Right kidney (tissue), 1 donor: ENCODE measurements around the gene NPR3.

Experiments
- DNase-seq: peaks from one replicate; pipeline ENCODE4 v3.0.0-alpha.2; 2016

The NPR3 gene

DNA sequence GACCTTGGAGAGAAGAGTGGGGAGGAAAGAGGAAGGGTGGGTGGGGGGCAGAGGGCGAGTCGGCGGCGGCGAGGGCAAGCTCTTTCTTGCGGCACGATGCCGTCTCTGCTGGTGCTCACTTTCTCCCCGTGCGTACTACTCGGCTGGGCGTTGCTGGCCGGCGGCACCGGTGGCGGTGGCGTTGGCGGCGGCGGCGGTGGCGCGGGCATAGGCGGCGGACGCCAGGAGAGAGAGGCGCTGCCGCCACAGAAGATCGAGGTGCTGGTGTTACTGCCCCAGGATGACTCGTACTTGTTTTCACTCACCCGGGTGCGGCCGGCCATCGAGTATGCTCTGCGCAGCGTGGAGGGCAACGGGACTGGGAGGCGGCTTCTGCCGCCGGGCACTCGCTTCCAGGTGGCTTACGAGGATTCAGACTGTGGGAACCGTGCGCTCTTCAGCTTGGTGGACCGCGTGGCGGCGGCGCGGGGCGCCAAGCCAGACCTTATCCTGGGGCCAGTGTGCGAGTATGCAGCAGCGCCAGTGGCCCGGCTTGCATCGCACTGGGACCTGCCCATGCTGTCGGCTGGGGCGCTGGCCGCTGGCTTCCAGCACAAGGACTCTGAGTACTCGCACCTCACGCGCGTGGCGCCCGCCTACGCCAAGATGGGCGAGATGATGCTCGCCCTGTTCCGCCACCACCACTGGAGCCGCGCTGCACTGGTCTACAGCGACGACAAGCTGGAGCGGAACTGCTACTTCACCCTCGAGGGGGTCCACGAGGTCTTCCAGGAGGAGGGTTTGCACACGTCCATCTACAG lies 760 bp downstream of the NPR3 start:
- peak; percentile 82 for DNase-seq

DNA sequence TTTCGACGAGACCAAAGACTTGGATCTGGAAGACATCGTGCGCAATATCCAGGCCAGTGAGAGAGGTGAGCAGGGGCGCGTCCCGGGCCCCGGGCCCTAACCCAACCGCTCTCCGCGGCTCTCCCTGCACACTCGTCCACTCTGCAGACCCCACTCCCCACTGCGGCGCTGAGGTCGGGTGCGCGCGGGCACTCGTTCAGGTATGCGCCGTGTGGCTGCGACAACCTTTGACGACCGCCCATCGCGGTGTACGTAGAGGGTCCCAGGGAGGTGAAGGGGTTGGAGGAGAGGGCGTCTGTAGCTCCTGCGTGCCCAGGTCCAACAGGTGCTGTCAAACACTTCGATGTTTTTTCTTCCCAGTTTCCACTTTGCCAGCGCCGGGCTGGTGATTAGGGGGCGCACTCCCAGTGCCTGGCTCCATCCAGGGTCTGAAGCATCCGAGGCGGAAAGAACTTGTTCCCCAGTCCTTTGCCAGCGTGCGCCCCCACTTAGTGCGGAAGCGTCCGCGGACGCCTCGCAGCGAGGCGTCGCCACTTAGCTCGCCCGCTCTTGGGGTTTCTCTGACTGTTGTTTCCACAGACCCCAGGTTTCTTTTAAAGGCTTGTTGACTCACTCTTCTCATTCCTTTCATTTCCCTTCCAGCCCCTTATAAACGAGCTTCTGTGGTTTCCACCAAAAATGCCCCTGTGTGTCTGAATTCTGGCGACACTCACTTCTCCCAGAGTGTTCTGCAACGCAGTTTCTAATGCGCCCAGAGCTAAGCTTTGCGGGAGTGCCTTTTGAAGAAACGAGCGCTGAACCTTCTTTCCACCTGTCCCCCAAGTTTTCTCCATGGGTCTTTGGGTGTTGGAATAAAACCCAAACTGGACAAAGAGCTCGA lies 1.6 kb downstream of the NPR3 start:
- peak; percentile 73 for DNase-seq

- DNase-seq, result no peak
These were observed 2.2 kb downstream of the NPR3 start for GRCh38 chr5:32713361-32713769.

GRCh38 chr5:32713770-32714381 lies 2.8 kb downstream of the NPR3 start:
- DNase-seq, result peak; percentile 72

DNA sequence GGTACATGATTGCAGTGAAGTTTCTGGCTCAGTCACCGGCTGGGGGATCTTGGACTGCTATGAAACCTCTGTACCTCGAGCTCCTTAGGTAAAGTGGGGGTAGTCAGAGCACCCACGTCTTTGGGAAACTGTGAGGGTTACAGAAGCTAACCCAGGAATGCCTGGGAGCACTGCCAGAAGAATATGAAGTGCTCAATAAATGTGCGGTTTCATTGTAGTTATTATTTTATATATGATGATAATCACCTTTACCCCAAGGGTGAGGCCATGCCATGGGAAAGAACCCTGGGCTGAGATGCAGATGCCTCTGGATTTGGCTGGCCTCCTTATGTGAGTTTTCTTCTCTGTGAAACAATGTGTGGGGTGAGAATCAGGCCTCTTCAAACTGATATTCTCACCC lies 3.7 kb downstream of the NPR3 start:
- DNase-seq, result no peak

DNA sequence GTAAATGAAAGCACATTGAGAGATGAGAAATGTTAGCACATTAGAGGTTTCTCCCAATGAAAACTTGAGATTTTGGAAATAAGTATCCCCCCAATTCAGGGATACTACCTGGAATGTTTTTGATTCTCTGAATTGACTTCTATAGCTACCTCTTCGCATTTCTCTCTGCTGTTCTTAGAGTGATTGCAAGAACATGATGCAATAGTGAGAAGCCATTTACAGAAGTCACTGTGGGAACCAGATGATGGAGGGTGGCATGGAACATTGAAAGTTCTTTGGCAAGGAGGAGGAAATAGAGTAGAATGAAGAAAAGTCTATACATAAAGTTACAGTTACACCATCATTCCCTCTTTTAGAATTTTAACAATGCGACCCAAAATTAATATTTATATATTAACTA lies 9.2 kb downstream of the NPR3 start:
- no peak for DNase-seq

DNA sequence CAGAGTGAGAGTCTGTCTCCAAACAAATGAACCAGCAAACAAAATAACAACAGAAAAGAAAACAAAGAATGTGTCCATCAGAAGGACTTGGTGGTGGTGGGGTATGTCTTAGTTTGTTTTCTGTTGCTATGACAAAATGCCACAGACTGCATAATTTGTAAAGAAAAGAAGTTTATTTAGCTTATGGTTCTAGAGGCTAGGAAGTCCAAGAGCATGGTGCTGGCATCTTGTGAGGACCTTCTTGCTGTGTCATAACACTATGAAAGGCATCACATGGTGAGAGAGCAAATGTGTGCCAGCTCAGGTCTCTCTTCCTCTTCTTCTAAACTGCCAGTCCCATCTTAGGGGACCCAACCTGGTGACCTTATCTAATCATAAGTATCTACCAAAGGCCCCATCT lies 10.5 kb downstream of the NPR3 start:
- DNase-seq, result no peak

- no peak for DNase-seq
These were observed 11.8 kb downstream of the NPR3 start for GRCh38 chr5:32722957-32723356.

- no peak for DNase-seq
These were observed 13.4 kb downstream of the NPR3 start for GRCh38 chr5:32724526-32724925.

- DNase-seq, result no peak
These were observed 15.0 kb downstream of the NPR3 start for GRCh38 chr5:32726086-32726557.

- DNase-seq, result no peak
These were observed 18.5 kb downstream of the NPR3 start for GRCh38 chr5:32729651-32730050.

DNA sequence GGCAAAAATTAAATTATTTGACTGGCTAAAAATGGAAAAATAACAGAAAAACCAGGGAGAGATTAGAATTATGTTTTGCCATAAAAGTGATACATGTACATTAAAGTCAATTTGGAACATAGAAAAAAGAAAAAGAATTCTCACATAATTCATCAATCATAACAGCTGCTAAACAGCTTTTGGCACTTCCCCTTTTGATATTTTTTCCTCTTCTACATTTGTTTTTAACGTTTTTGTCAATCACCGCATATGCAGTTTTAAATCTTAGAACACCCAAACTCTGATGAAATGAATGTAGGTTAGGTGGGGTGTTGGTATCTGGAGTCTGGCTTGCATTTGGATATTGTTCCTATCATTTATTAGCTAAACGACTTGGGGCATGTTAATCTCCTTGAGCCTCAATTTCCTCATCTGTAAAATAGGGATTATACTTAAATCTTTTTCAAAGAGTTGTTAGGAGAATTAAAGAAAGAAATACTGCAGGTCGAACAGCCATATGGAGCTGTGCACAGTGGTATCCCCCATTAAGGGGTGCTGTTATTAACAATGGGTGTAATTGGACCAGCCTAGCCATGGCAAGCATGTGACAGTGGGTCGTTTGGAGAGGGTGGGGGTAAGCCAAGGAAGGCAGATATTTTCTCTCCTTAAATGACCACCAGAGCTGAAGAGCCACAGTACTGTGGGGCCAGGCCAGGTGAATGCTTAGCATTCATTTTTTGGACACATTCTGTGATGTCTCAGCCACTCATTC lies 22.6 kb downstream of the NPR3 start:
- no peak for DNase-seq

DNA sequence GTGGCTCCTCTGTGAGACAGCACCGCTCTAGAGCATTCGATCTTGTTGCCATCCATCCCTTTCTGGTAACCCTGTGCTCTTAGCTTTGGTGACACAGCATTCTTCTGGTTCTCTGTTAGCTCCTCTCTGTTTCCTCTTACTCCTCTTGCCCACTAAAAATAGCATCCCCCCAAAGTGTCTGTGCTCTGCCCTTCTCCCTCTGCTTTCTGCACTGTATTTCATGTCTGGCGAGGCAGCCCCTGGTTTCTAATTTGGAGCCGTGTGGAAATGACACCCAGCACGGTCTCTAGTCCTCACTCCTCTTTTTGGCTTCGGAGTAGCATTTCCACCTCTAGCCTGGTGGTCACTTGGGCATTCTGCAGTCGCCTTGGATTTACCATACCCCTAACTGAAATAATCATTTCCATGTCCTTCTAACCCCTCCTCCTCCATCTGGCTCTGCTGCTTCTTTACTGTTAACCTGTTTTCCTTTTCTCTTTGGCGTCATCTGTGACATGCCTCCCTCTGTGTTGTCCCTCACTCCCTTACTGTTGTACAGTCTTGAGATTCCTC lies 23.8 kb downstream of the NPR3 start:
- no peak for DNase-seq

DNA sequence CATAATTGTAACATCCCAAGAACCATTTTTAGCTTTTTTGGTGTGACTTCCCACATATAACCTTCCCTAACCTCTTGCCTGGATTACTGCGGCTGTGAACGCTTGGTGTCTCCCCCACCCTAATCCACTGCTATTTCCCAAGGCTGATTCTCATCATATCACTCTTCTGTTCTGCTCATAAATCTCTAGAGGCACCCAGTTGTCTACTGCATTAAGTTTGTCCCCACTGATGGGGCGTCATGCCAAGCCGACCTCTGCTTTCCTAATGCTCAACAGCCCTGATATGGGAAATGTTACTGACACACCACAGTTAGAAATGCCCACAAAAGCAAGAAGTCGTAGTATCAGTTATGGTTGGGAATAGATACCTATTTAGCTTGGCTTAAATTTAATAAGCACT lies 24.4 kb downstream of the NPR3 start:
- DNase-seq, result no peak

DNA sequence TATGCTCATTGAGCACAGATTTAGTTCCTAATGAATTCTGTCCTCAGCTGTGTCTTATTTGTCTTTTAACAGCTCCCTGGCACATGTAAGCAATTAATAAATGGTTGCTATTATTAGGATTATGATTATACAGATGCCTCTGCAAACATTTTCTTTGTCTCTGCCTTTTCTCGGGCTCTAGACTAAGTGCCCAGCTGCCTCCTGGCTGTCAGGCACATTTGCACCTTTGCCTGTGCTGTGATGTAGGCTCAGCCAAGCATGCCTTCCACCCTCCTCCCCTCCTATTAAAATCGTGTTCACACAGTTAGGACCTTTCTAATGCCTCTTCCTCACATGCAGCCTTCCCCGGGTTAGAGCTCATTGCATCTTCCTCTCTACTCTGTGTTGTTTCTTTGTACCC lies 25.7 kb downstream of the NPR3 start:
- no peak for DNase-seq

GRCh38 chr5:32740651-32741050 lies 29.5 kb downstream of the NPR3 start:
- no peak for DNase-seq

DNA sequence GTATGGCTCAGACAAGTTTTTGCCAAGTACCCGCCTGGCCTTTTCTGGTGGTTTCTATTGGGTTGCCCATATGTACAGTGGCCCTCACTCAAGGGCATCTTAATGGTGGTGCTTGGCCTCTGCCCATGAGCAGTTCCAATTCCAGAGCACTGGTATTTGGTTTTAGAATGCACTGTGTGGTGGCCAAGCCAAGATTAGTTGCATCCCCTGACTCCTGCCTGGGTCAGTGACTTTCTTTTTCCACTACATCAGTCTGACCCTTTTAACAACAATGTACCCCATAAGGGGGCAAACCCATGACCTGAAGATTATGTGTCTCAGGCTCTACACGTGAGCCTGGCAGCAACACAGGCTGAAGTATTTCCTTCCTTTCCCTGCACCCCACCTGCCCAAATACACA lies 34.2 kb downstream of the NPR3 start:
- DNase-seq, result no peak

DNA sequence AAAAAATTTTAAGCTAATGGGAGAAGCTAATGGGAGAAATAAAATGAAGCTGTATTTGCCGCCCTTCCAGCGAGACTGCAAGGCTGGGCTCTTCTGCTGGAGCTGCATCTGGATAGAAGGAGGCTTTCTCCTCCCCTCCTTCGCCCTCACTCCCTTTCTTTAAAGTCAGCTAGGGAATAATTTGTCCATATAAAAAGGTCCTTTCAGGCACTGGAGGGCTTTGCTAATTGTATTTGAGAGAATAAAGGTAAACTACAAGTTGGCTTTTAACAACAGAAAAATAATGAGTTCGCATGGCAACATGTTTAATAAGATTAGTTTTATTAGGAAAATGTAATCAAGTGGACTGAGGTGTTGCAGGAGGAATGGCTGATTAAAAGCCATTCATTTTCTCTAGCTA lies 41.3 kb downstream of the NPR3 start:
- DNase-seq, result no peak

GRCh38 chr5:32753051-32753450 lies 41.9 kb downstream of the NPR3 start:
- no peak for DNase-seq

- DNase-seq, result peak; percentile 13
These were observed 42.6 kb downstream of the NPR3 start for GRCh38 chr5:32753765-32754164.

DNA sequence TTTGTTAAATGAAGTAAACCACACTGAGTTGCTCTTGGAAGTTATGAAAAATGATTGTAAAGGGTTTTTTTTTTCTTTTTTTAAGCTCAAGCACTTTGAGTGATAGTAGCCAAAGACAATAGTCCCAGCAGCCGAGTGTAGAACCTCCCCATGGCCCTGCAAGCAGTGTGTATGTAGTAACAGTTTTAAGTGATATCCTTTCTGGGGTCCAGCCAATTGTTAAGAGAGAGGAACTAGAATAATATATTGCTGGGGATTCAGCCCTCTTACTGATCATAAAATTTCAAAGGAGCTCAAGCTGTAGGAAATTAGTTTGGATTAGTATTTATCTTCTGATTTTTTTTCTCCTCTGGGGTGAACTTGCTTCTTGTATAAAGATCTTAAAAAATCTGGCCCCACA lies 43.2 kb downstream of the NPR3 start:
- peak; percentile 9 for DNase-seq

GRCh38 chr5:32760091-32760509 lies 49.0 kb downstream of the NPR3 start:
- no peak for DNase-seq
